ENCODE measurements around the gene ZNF672.
"Not testable (repeated sequence)": the region's sequence is repeated elsewhere in the genome, so short reads cannot be mapped to it uniquely, and the experiment has no call there.

The ZNF672 gene

DNA sequence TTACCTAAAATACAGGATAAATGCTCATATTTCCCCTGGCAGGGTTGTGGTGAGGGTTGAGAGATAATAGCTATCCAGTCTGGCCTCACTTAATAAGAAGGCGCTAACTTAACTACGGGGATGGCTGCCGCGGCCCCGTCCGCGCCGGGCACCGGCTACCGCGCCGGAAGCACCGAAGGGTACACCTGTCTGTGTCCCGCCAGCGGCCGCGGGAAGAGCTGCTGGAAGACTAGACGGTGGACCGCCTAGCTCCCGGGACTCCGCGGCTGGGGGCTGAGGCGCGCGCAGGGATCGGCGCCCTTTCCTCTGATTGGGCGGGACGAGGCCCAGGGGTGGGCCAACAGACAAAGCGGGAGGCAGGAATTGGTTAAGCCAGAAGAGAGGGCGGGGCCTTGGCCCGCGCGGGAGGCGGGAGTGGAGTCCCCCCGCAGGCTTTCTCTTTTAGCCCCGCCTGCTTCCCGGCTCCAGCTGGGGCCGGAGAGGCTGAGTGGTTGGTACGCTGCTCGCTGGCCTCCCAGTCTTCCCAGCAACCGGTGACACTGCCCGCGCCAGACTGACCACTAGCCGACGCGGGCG lies at the start of gene ZNF672:
Gene ZNF672, plus strand, starts transcription at position 444 of the 576 bp plus-strand sequence. CDS start 9,051 bp downstream, outside the sequence.
- Histone ChIP-seq H3K4me1 (ENCODE audit: control insufficient read depth in 1 of 2, insufficient read depth in 2 of 2, low read length in 2 of 2) (peaks cover 13 to 27% of the 10 kb centered on the region in 2 donors), H3K36me3 (ENCODE audit: control insufficient read depth in 1 of 2, insufficient read depth in 2 of 2, low read length in 2 of 2) (peaks cover 0 to 10% of the 10 kb centered on the region in 2 donors), H3K4me3 (ENCODE audit: low read depth in 1 of 2, low read length in 2 of 2) (peak within 1 kb of the TSS; percentile 74 to 77), H3K27me3 (ENCODE audit: low read depth, low read length) (no peaks in the 10 kb centered on the region), H3K9me3 (ENCODE audit: control insufficient read depth in 1 of 2, low read length in 2 of 2) (no peaks in the 10 kb centered on the region), H3K27ac (ENCODE audit: low read length) (peak within 1 kb of the TSS; percentile 99)

DNA sequence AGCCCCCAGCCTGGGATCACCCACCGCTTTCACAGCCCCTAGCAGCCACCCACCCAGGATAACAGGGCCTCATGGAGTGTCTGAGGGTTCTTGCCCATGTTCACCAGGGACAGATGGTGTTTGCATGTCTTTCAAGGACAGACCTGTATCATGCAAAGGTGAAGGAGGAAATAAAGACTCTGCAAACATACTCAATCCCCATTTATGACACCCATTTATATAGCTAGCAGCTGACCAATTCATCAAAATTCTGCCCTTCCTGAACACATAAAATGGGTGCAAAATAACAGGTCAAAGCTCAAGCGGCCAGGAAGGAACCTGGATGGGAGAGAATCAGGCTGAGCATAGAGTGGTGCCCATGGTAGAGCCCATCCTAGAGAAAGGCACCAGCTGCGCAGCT lies 49.7 kb upstream of the ZNF672 start:
- no peaks in the 10 kb centered on the region for H3K4me1 ChIP-seq (ENCODE audit: control insufficient read depth in 1 of 2, insufficient read depth in 2 of 2, low read length in 2 of 2)
- no peaks in the 10 kb centered on the region for H3K36me3 ChIP-seq (ENCODE audit: control insufficient read depth in 1 of 2, insufficient read depth in 2 of 2, low read length in 2 of 2)
- no peaks in the 10 kb centered on the region for H3K27me3 ChIP-seq (ENCODE audit: low read depth, low read length)
- no peak overlapping the region for H3K4me3 ChIP-seq (ENCODE audit: low read depth in 1 of 2, low read length in 2 of 2)
- no peak overlapping the region for H3K27ac ChIP-seq (ENCODE audit: low read length)
- no peaks in the 10 kb centered on the region for H3K9me3 ChIP-seq (ENCODE audit: control insufficient read depth in 1 of 2, low read length in 2 of 2)

DNA sequence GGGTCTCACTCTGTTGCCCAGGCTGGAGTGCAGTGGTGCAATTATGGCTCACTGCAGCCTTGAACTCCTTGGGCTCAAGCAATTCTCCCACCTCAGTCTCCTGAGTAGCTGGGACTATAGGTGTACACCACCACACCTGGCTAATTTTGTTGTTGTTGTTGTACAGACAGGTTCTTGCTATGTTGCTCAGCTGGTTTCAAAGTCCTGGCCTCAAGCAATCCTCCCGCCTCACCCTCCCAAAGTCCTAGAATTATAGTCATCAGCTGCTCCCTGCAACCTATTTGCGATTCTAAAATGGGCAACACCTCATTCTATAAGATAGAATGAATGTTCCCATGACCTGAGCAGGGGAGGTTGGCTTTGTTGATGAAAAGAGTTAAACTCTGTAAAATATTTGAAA lies 48.7 kb upstream of the ZNF672 start:
- H3K4me1 ChIP-seq (ENCODE audit: control insufficient read depth in 1 of 2, insufficient read depth in 2 of 2, low read length in 2 of 2); H3K27me3 ChIP-seq (ENCODE audit: low read depth, low read length); H3K36me3 ChIP-seq (ENCODE audit: control insufficient read depth in 1 of 2, insufficient read depth in 2 of 2, low read length in 2 of 2); H3K9me3 ChIP-seq (ENCODE audit: control insufficient read depth in 1 of 2, low read length in 2 of 2); H3K4me3 ChIP-seq (ENCODE audit: low read depth in 1 of 2, low read length in 2 of 2); H3K27ac ChIP-seq (ENCODE audit: low read length): not testable (repeated sequence)

DNA sequence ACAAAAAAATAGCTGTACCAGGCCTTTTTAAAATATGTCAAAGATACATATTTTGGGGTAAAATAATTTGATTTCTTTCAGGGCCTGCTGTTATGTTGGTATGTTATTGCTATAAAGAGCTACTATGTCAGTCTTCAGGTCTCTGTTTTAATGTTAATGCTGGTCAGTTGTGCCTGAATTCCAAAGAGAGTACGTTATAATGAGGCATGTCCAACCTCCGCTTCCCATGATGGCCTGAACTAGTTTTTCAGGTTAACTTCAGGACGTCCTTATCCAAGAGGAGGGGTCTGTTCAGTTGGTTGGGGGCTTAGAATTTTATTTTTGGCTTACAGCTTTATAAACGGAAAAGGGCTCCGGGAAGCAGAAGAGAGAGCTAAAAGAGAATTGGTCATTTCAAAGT lies 47.6 kb upstream of the ZNF672 start:
- H3K36me3 ChIP-seq (ENCODE audit: control insufficient read depth in 1 of 2, insufficient read depth in 2 of 2, low read length in 2 of 2) = no peaks in the 10 kb centered on the region
- no peak overlapping the region for H3K27ac ChIP-seq (ENCODE audit: low read length)
- no peak overlapping the region for H3K4me3 ChIP-seq (ENCODE audit: low read depth in 1 of 2, low read length in 2 of 2)
- peaks cover 0 to 4% of the 10 kb centered on the region in 2 donors for H3K9me3 ChIP-seq (ENCODE audit: control insufficient read depth in 1 of 2, low read length in 2 of 2)
- no peaks in the 10 kb centered on the region for H3K27me3 ChIP-seq (ENCODE audit: low read depth, low read length)
- no peaks in the 10 kb centered on the region for H3K4me1 ChIP-seq (ENCODE audit: control insufficient read depth in 1 of 2, insufficient read depth in 2 of 2, low read length in 2 of 2)

DNA sequence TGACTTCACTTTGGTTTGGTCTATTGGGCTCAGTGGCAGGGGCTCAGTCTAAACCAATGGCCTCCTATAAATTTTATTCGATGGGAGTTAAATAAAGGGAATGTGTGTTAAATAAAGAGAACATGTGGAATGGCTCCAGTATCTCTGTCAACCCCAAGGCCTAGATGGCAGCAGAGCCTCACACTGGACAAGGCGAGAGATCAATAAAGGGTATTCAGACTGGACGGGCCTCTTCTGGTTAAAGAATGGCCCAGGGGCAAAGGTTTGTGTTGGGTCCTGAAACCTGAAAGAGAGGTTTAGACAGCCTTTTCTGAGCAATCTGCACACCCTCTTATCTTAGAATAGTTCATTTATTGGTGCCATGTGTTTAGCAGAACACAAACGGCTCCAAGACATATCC lies 47.0 kb upstream of the ZNF672 start:
- Histone ChIP-seq H3K4me1 (ENCODE audit: control insufficient read depth in 1 of 2, insufficient read depth in 2 of 2, low read length in 2 of 2) (no peaks in the 10 kb centered on the region), H3K27me3 (ENCODE audit: low read depth, low read length) (no peaks in the 10 kb centered on the region), H3K4me3 (ENCODE audit: low read depth in 1 of 2, low read length in 2 of 2) (no peak overlapping the region), H3K9me3 (ENCODE audit: control insufficient read depth in 1 of 2, low read length in 2 of 2) (peaks cover 0 to 7% of the 10 kb centered on the region in 2 donors), H3K36me3 (ENCODE audit: control insufficient read depth in 1 of 2, insufficient read depth in 2 of 2, low read length in 2 of 2) (no peaks in the 10 kb centered on the region), H3K27ac (ENCODE audit: low read length) (no peak overlapping the region)

DNA sequence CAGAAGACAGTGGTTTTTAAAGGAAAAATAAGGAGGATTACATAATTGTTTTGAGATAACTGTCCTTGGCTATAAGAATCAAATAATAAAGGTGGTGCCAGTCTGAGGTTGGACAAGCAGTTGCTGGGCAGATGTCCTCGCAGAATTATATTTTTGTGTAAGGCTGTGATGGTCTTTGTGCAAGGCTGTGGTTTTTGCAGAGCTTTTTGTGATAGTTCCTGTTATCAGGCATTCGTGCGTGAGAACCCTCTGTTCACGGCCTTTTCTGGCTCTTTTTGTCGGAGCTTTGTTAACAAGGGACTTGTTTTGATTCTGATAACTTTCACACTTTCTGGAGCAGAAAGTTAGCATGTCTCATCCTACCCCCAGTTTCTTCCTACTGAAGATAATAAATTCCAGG lies 45.7 kb upstream of the ZNF672 start:
- Histone ChIP-seq H3K27ac (ENCODE audit: low read length) (no peak overlapping the region), H3K4me1 (ENCODE audit: control insufficient read depth in 1 of 2, insufficient read depth in 2 of 2, low read length in 2 of 2) (no peaks in the 10 kb centered on the region), H3K36me3 (ENCODE audit: control insufficient read depth in 1 of 2, insufficient read depth in 2 of 2, low read length in 2 of 2) (no peaks in the 10 kb centered on the region), H3K4me3 (ENCODE audit: low read depth in 1 of 2, low read length in 2 of 2) (no peak overlapping the region), H3K27me3 (ENCODE audit: low read depth, low read length) (no peaks in the 10 kb centered on the region), H3K9me3 (ENCODE audit: control insufficient read depth in 1 of 2, low read length in 2 of 2) (peaks cover 0 to 7% of the 10 kb centered on the region in 2 donors)

DNA sequence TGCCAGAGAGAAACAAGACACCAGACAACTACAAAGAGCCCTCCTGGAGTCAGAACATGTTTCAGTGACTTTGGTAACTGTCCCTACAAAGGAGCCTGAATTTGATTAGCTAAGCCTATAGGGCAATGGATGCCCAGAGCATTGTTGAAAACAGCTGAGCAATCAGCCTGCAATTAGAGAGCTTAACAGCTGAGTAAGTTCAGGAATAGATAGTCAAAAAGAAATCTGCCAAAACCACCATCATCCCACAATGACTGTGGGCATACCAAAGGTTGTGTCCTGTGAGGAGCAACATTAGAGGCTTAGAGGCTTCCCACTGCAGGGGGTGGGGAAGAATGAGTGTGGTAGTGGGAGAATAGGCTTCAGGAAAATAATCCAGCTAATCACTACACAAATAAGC lies 44.4 kb upstream of the ZNF672 start:
- Histone ChIP-seq H3K4me1 (ENCODE audit: control insufficient read depth in 1 of 2, insufficient read depth in 2 of 2, low read length in 2 of 2) (no peaks in the 10 kb centered on the region), H3K9me3 (ENCODE audit: control insufficient read depth in 1 of 2, low read length in 2 of 2) (peaks cover 0 to 7% of the 10 kb centered on the region in 2 donors), H3K27ac (ENCODE audit: low read length) (no peak overlapping the region), H3K4me3 (ENCODE audit: low read depth in 1 of 2, low read length in 2 of 2) (no peak overlapping the region), H3K27me3 (ENCODE audit: low read depth, low read length) (no peaks in the 10 kb centered on the region), H3K36me3 (ENCODE audit: control insufficient read depth in 1 of 2, insufficient read depth in 2 of 2, low read length in 2 of 2) (no peaks in the 10 kb centered on the region)

DNA sequence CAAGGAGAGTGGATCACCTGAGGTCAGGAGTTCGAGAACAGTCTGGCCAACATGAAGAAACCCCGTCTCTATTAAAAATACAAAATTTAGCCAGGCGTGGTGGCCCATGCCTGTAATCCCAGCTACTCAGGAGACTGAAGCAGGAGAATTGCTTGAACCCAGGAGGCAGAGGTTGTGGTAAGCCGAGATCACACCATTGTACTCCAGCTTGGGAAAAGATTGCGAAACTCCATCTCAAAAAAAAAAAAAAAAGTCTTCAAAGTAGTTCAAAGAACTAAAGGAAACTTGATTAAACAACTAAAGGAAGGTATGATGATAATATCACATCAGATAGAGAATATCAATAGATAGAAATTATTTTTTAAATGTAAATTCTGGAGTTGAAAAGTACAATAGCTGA lies 43.4 kb upstream of the ZNF672 start:
- H3K4me3 ChIP-seq (ENCODE audit: low read depth in 1 of 2, low read length in 2 of 2); H3K27ac ChIP-seq (ENCODE audit: low read length); H3K9me3 ChIP-seq (ENCODE audit: control insufficient read depth in 1 of 2, low read length in 2 of 2); H3K27me3 ChIP-seq (ENCODE audit: low read depth, low read length); H3K4me1 ChIP-seq (ENCODE audit: control insufficient read depth in 1 of 2, insufficient read depth in 2 of 2, low read length in 2 of 2); H3K36me3 ChIP-seq (ENCODE audit: control insufficient read depth in 1 of 2, insufficient read depth in 2 of 2, low read length in 2 of 2): not testable (repeated sequence)

DNA sequence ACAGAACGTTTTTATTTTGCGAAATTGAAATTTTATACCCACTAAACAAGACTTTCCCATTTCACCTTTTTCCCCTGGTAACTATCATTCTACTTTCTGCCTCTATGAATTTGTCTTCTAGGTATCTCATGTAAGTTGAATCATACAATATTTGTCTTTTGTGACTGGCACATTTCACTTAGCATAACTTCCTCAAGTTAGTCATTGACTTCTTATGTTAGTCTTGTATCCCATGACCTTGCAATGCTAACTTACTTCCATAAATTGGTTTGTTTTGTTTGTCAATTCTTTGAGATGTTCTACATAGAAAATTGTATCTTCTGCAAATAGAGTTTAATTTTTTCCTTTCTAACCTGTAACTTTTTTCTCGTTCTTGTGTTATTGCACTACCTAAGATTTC lies 39.2 kb upstream of the ZNF672 start:
- no peaks in the 10 kb centered on the region for H3K27me3 ChIP-seq (ENCODE audit: low read depth, low read length)
- H3K4me3 ChIP-seq (ENCODE audit: low read depth in 1 of 2, low read length in 2 of 2) = no peak overlapping the region
- H3K36me3 ChIP-seq (ENCODE audit: control insufficient read depth in 1 of 2, insufficient read depth in 2 of 2, low read length in 2 of 2) = no peaks in the 10 kb centered on the region
- no peak overlapping the region for H3K27ac ChIP-seq (ENCODE audit: low read length)
- H3K4me1 ChIP-seq (ENCODE audit: control insufficient read depth in 1 of 2, insufficient read depth in 2 of 2, low read length in 2 of 2) = no peaks in the 10 kb centered on the region
- H3K9me3 ChIP-seq (ENCODE audit: control insufficient read depth in 1 of 2, low read length in 2 of 2) = peaks cover 0 to 7% of the 10 kb centered on the region in 2 donors

DNA sequence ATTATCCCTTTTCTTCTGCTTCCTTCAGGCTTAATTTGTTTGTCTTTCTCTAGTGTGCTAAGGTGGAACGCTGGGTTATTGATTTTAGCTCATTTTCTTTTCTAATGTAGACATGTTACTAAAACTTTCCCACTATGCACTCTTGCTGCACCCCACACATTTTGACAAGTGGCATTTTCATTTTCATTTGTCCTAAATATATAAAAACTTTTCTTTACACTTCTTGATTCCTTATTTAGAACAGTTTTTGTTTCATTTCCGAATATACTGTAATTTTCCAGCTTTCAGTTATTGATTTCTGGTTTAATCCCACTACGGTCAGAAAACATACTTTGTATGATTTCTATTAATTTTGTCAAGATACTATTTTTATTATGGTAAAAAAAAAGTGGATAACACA lies 37.6 kb upstream of the ZNF672 start:
- H3K4me1 ChIP-seq (ENCODE audit: control insufficient read depth in 1 of 2, insufficient read depth in 2 of 2, low read length in 2 of 2) = no peaks in the 10 kb centered on the region
- H3K9me3 ChIP-seq (ENCODE audit: control insufficient read depth in 1 of 2, low read length in 2 of 2) = peaks cover 0 to 3% of the 10 kb centered on the region in 2 donors
- H3K27me3 ChIP-seq (ENCODE audit: low read depth, low read length) = no peaks in the 10 kb centered on the region
- H3K4me3 ChIP-seq (ENCODE audit: low read depth in 1 of 2, low read length in 2 of 2) = no peak overlapping the region
- no peak overlapping the region for H3K27ac ChIP-seq (ENCODE audit: low read length)
- no peaks in the 10 kb centered on the region for H3K36me3 ChIP-seq (ENCODE audit: control insufficient read depth in 1 of 2, insufficient read depth in 2 of 2, low read length in 2 of 2)

DNA sequence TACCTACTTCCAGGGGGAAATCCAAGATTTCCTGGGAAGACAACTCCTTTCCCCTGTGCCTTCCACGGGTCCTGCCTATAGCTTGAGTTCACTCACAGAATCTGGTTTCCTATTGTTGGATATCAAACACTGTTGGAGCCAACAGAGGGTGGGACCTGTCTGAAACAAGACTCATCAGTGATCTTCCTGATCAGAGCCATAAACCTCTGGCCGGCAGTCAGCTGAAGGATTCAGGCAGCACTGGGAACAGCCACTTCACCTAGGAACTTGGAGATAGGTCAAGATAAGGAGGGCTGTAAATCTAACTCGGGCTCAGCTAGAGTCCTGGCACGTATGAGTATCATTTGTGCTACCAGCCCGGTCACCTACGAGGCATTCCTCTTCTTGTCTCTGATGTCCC lies 35.6 kb upstream of the ZNF672 start:
- Histone ChIP-seq H3K4me3 (ENCODE audit: low read depth in 1 of 2, low read length in 2 of 2) (no peak overlapping the region), H3K9me3 (ENCODE audit: control insufficient read depth in 1 of 2, low read length in 2 of 2) (no peaks in the 10 kb centered on the region), H3K36me3 (ENCODE audit: control insufficient read depth in 1 of 2, insufficient read depth in 2 of 2, low read length in 2 of 2) (no peaks in the 10 kb centered on the region), H3K27me3 (ENCODE audit: low read depth, low read length) (no peaks in the 10 kb centered on the region), H3K27ac (ENCODE audit: low read length) (no peak overlapping the region), H3K4me1 (ENCODE audit: control insufficient read depth in 1 of 2, insufficient read depth in 2 of 2, low read length in 2 of 2) (peaks cover 0 to 4% of the 10 kb centered on the region in 2 donors)

DNA sequence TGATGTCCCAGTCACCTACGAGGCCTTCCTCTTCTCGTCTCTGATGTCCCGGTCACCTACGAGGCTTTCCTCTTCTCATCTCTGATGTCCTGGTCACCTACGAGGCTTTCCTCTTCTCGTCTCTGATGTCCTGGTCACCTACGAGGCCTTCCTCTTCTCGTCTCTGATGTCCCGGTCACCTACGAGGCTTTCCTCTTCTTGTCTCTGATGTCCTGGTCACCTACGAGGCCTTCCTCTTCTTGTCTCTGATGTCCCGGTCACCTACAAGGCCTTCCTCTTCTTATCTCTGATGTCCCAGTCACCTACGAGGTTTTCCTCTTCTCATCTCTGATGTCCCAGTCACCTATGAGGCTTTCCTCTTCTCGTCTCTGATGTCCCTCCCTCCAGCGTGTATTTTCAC lies 34.5 kb upstream of the ZNF672 start:
- not testable (repeated sequence) for H3K4me3 ChIP-seq (ENCODE audit: low read depth in 1 of 2, low read length in 2 of 2); H3K9me3 ChIP-seq (ENCODE audit: control insufficient read depth in 1 of 2, low read length in 2 of 2); H3K27me3 ChIP-seq (ENCODE audit: low read depth, low read length); H3K36me3 ChIP-seq (ENCODE audit: control insufficient read depth in 1 of 2, insufficient read depth in 2 of 2, low read length in 2 of 2); H3K4me1 ChIP-seq (ENCODE audit: control insufficient read depth in 1 of 2, insufficient read depth in 2 of 2, low read length in 2 of 2); H3K27ac ChIP-seq (ENCODE audit: low read length)

Measured in muscle layer of duodenum (tissue), 2 donors.